CMK (cell line): ENCODE measurements around the gene OCIAD2.
"Not testable (repeated sequence)": the region's sequence is repeated elsewhere in the genome, so short reads cannot be mapped to it uniquely, and the experiment has no call there.

Experiments
- DNase-seq: peaks from one replicate; pipeline ENCODE4 v3.0.0-alpha.2; 2010; ENCODE audit warnings: low read depth

OCIAD2 gene

DNA sequence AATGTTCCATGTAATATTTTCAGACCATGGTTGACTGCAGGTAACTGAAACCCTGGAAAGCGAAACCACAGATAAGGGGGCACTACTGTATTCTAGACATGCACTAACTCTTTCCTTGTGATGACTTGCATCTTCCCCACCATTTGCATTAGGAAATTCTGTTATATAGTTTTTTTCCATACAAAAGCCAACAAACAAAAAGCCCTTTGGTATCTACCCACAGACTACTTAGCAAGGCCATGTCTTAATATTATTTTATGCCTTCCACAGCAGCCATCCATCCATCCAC is 52.2 kb downstream of the OCIAD2 start:
- no peak for DNase-seq

DNA sequence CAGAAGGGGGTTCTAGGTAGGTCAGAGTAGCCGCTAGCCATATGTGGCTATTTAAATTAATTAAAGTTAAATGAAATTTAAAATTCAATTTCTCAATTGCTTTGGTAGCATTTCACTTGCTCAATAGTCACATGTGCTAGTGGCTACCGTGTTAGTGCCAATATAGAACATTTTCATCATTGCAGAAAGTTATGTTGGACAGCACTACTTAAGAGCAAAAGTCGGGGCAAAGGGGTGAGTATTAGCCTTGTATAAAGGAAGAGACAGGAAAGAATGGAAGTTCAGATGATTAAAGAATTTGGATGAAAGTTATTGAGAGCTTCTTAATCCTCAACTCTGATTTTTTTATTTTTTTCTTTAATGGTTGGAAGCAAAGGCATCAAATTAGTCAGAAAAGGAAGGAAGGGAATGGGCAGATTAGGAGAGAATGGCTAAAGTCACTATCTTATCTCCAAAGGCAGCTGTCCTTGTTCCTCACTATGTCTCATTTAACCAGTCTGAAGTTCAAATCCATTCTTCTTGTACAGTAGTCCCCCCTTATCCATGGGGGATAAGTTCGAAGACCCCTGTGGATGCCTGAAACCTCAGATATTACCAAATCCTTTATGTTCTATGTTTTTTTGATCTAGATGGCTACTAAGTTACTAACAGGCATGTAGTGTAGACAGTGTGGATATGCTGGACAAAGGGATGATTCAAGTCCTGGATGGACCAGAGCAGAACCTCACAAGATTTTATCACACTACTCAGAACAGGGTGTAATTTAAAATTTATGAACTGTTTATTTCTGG is 52.8 kb downstream of the OCIAD2 start:
- peak; percentile 52 for DNase-seq

DNA sequence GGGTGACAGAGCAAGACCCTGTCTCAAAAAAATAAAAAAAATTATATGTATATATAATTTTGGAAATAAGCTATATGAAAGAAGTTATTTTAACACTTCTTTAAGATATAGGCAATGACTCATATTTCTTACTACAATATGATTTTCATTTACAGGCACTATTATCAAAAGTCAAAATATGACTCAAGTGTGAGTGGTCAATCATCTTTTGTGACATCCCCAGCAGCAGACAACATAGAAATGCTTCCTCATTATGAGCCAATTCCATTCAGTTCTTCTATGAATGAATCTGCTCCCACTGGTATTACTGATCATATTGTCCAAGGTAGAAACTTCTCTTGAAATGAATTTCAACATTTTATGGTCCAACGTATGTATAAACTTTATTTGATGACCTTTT is 54.9 kb downstream of the OCIAD2 start:
- DNase-seq: no peak

DNA sequence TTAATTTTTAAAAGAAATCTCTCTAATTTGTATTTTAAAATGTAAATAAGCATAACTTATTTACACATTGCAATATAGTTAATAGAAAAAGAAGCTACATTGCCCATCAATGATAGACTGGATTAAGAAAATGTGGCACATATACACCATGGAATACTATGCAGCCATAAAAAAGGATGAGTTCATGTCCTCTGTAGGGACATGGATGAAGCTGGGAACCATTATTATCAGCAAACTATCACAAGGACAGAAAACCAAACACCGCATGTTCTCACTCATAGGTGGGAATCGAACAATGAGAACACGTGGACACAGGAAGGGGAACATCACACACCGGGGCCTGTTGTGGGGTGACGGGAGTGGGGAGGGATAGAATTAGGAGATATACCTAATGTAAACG is 57.8 kb downstream of the OCIAD2 start:
- DNase-seq: not testable (repeated sequence)

DNA sequence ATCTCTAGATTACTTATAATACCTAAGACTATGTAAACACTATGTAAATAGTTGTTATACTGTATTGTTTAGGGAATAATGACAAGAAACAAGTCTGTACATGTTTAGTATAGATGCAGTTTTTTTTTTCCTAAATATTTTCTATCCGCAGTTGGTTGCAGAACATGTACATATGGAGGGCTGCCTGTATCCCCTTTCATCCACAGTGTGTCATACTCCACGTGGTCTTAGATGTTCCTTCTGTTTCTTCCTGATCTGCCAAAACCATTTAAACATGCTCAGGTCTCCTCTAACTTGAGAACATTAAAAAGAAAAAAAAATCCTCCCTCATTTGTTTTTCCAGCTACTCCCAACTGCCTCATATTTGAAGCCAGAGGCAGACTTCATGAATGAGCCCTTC is 61.7 kb downstream of the OCIAD2 start:
- no peak for DNase-seq

DNA sequence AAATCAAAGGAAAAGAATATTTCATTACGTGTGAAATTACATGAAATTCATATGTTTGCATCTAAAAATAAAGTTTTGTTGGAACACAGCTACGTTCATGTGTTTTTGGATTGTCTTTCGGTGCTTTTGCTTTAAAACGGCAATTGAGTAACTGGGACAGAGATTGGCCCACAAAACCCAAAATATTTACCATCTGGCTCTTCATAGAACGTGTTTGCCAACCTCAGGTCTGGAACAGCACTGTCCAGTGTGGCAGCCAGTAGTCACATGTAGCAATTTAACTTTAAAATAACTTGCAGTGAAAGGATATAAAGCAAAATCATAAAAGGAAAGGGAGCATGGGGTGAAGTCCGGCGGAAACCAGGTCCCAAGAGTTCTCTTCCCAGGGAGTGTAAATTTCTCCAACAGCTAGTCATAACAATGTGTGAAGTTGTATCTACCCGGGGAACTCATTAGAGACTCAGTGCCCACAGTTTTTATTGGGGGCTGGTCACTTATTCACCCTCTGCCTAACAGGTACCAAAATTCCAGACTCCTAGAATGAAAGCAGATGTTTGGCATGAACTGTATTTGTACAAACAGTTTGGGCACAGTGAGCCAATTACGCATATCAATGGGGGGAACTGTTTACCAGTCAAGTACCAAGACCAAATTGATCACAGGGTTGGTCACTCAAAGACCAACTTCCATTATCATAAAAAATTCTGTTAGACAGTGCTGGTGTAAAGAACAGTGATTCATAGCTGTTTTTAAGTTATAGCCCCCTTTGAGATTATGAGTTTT is 65.3 kb downstream of the OCIAD2 start:
- DNase-seq: no peak

DNA sequence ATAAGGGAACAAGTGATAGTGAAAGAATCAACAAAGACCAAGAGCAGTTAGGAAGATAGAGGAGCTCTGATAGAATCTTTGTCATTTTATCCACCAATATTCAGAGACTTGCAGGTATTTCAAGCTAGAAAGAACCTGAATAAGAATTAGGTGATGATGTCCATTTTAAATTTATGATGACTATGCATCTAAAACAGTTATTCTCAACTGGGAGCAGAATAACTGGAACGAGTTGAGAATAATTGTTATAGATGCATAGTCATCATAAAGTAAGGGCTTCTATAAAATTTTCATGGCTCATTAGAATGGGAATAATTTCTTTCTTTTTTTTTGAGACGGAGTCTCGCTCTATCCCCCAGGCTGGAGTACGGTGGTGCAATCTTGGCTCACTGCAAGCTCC is 69.9 kb downstream of the OCIAD2 start:
- no peak for DNase-seq
